Fibroblast of peridontal ligament (primary cell): ENCODE data around the gene ZNF787.
A peak's percentile ranks its signal among the peaks of the same experiment; 100 is the strongest.

ENCODE experiments used
- DNase-seq: peaks from one replicate; pipeline ENCODE4 v3.0.0-alpha.2; 2010; ENCODE audit errors: extremely low read depth

ZNF787 gene

DNA sequence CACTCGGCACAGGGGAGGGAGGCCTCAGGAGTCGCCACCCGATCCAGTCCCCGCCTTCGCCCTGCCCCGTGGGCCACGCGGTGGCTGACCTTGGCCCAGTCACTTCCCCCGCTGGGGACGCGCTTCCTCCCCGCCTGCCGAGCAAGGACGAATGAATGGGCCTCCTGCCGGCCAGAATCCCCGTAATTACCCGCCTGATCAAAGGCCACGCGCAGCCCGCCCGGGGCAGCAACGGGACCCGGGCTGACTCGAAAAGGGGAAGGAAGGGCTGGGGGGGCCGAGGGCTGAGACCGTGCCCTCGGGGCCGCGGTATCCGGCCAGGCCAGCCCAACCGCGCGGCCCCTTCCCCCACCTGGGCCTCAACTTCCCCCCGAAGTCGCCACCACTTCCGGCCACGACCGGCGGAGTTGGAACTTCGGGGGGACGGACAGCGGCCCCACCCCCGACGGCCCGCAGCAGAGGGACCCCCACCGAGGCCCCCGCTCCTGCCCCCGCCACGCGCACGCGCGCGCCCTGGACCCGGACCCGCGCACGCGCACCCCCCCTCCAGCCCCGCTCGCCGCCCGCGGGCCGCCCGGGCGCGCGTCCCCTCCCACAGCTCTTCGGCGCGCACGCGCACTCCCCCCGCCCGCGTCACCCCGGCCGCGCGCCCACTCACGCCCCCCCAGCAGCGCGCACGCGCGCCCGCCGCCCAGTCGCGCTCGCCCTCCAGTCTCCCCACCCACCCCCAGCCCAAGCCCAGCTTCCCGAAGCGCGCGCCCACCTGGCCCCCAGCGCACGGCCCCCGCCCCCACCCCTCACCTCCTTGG is 520 bp downstream of the ZNF787 start:
- peak; percentile 51 for DNase-seq

DNA sequence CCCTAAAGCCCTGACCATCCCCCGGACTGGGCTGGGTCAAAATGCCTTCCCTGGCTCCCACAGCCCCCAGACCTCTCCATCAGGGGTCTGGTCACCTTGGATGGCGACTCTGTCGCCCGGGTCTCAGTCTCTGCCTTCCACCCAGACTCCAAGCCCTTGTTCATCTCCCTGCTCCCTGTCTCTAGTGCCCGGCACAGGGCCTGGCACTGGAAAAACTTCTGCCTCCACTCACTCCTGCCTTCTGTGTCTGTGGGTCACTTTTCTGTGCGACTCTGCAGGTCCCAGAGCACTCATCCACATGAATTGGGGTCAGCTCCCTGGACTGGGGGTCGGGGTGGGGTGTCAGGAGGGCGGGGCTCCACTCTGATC is 1.1 kb downstream of the ZNF787 start:
- DNase-seq: no peak

DNA sequence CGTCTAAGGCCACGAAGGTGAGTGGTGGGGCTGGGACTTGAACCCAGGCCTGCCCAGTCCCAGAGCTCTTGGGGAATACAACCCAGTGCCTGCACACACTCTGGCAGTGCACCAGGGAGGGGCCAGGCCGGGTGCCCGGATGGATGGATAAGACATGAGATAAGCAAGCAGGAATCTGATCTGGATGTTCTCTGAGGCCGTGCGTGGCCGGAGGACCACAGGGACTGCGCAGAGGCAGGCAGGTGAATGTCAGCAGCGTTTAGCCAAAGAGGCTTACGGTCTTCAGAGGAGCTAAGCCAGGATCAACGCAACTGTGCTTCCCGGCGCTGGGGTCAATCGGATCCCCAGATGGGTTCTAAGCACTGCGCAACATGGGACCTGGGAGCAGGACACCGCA is 1.5 kb downstream of the ZNF787 start:
- DNase-seq: peak; percentile 40

DNA sequence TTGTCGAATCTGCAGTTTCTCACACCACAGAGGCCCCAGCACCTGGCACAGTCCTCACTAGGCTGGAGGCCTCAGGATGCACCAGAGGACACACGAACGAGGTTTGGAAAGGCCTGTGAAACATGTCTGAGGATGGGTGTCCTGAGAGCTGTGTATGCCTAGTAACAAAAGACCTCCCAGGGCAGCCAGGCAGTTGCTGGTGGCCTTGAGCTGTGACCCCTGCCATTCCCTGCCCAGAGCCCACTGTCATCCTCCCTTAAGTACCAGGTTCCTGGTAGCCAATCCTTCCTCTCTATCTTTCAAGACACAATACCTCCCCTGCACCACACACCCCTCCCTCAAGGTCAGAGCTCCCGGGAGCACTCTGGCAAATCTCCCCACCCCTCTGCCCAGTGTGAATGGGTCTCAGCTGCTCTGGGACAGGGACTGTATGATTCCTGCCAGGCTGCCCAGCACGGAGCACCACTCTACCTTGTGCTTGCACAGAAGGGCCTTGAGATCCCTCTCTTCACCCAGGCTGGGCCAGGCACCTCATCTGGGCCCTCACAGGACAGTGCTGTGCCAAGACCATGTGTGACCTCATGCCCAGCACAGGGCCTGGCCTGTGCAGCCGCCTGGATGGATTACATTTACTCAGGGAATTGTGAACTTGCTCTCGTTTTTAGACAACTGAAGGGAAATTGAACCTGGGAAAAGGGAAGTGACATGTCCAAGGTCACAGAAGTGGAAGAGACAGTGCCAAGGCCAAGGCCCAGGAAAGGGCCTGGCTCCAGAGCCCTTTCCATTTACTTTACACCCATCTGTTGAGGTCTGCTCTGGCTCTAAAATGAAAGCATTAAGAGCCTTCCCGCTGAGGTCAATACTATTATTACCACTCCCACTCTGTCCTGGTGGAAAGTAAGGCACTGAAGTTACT is 2.2 kb downstream of the ZNF787 start:
- DNase-seq: no peak

DNA sequence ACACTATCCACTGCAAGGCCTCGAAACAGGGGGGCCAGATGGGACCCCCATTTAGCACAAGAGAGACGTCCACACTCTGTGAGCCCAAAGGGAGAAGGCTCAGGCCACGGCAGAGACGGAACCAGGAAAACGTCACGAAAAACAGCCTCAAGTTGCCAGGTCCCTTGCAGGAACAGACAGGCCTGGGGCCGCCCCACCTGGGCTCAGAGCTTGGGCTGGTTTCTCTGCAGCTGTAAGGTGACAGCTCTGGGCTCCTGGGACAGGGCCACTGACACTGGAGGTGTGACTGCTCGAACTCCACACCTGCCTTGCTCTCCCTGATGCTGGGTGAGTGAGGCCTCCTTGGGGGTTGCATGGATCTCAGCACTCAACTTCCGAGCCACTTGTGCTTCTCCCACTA is 3.2 kb downstream of the ZNF787 start:
- no peak for DNase-seq

DNA sequence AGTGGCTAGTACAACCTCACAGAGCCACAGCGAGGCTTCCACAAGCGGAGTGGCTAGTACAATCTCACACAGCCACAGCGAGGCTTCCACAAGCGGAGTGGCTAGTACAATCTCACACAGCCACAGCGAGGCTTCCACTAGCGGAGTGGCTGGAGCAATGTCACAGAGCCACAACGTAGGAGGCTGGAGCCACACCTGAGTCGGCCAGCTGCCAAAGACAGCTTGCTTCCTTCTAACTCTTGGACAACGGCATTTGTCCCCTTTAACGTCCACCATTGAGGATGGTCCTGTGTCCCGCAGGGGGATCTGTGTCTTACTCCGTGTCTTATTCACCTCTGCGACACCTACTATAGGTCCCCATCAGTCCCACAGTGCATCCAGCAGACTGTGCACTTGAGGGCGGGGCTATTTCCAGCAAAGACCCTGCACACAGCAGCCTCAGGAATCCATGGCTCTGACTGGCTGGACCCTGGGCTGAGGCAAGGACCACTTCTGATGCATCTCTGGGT is 3.7 kb downstream of the ZNF787 start:
- no peak for DNase-seq

DNA sequence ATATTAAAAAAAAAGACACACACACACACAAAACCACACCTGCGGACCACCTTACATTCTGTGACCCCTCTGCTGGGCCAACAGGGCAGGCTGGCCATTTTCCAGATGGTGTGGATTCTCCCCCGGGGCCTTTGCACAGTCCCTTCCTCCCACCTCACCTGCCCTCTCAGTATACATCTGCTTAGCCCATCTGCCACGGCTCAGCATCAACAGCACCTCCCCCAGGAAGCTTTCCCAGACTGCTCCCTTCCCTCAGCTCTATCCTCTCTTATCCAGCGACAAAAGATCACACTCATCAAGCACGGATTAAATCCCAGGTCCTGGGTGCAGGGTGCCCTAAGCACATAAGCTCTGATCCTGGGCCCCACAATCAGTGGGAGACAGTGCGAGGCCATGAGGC is 4.5 kb downstream of the ZNF787 start:
- no peak for DNase-seq

DNA sequence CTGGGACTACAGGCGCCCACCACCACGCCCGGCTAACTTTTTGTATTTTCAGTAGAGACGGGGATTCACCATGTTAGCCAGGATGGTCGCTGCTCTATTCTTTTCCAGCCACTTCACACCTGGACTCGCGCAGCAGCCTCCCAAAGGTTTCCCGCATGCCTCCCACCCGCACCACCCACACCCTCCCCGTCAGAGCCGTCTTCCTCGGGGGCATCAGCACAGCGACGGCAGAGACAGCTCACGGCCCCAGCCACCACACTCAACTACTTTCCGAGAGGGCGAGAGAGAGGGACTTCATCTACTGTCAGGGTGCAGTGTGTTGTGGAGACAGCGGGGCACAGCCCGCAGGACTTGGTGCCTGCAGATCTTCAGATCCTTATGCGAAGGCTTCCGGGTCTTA is 5.6 kb downstream of the ZNF787 start:
- no peak for DNase-seq

DNA sequence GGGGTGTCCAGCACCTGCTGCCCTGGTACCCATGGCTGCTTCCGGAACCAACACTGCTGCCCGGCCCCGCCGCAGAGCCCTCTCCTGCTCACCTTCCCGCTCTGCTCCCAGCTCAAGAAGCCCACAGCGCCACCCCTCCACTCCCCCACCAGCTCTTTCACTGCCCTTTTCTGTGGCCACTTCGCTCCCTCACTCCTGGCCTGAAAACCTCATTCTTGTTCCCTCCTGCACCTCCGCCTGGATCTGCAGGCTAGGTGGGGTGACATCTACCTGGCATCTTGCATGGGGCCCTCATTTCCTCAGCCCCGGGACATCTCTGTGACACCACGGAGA is 6.4 kb downstream of the ZNF787 start:
- no peak for DNase-seq

DNA sequence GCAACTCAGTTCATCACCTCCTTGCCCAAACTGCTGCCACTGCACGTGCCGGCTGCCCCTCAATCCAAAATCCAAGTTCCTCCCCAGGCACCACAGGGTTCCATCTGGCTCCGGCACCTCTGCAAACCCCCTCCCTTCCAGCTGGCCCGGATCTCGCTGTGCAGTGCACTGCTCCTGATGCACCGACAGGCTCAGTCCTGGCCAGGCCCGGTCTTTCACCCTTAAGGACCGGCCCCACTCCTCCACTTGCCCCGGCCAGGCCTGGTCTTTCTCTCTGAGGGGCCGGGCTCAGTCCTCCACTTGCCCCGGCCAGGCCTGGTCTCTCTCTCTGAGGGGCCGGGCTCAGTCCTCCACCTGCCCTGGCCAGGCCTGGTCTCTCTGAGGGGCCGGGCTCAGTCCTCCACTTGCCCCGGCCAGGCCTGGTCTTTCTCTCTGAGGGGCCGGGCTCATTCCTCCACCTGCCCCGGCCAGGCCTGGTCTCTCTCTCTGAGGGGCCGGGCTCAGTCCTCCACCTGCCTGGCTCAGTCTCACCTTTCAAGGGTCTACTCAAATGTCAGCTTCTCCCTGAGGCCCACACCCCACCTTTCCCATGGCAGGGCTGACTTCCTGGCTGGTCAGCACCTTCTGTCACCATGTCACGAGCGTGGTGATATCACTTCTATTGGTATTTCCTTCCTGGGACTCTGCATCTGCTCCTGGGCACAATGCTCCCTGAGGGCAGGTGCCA is 6.9 kb downstream of the ZNF787 start:
- DNase-seq: no peak

DNA sequence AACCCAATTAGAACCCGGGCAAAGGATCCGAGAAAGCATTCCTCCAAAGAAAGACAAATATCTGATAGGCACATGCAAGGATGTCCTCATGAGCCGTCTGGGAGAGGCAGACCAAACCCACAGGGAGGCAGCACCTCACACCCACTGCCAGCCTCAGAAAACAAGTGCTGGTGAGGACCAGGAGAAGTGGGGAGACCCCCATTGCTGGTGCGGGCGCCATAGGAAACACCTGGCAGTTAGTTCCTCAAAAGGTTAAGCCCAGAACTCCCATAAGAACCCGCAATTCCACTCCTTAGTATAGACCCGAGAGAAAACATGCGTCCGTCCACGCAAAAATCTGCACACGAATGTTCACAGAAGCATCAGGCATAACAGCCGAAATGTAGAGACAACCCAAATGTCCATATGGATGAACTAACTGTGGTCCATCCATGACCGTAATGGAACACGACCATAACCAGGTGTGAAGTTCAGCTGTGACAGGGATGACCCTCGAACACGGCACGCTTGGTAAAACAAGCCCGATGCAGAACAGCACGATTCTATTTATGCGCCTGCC is 7.9 kb downstream of the ZNF787 start:
- no peak for DNase-seq

DNA sequence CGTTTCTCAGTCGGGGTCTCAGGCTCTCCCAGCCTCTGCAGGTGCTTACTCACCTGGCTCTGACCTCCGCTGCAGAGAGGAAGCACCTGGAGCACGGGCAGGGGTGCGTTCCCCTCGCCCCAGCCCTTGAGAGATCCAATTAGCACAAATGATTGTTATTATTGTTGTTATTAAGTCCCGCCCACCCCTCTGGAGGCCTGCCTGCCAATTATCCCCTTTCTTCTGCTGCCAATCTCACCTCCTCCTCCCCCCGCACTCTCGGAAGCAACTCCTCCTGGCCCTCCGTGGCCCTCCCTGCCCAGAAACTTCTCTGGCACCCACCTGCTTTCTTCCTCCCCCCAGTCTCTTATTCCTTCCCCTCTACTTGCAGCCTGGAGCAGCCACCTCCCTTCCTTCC is 8.8 kb downstream of the ZNF787 start:
- DNase-seq: no peak

DNA sequence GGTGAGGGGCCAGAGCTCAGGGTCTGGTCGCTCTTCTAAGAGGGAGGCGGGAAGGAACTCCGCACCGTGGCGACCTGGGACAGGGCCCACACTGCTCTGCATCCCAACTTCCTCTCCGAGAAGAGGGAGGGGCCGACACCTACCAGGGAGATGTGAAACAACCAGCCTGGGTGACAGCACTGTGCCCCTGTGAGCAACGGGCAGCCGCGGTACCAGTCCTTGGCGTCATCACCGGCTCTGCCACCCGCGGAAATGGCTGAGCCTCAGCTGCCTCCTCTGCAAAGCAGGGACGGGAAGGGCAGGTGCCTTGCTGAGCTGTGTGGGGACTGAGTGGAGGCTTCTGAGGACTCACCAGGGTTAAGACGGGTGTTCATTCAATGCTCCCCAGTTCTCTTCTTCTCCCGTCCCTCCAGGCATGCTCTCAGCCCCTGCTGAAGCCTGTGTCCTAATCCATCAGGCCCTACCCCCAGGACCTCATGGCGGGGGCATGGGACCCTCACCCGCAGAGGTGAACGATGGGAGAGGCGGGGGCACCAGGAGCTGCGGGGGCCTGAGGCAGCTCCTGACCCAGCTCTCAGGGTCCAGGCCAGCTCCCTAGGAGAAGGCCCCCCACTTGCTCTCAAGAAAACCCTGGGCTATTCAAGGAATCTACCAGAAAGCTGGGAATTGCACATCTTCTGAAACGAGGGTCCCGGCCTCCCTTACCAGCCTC is 9.3 kb downstream of the ZNF787 start:
- DNase-seq: no peak

DNA sequence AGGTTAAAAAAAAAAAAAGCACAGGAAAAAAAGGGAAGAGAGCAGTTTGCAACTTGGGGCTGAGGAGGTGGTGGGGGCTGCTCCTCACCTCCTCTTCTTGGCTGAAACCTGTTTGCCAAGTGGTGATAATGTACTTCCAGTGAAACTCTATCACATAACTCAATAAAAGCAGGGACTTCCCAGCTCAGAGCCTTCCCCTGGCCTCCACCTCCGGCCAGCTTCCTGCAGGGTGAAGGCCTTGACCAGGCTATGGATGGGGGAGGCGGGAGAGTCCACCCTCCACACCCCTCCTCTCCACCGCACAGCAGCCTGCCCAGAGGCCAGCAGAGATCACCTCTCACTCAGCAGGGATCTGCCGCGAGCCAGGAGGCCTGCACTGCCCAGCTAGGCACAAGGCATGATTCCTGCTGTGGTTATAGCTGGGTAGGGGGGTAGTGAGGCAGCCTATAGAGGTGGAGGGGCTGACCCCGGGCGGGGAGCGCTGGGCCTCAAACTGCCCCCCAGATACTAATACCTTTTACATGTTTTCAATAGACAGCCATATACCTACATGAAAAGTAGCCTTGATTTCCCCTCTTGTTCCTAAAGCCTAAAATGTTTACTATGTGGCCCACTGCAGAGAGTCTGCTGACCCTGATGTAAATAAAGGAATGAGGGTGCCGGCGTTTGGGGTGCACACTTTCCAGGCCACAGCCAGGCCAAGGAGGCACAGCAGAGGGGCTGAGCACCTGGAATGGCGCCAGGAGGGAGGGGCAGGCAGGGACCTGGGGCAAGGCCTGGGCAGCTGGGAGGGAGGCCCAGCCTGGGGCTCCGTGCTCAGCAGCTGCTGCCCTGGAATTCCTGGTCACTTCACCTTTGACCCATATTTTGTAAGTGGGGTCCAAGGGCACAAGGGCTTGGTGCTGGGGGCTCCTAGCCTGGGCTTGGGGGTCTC is 10.3 kb downstream of the ZNF787 start:
- no peak for DNase-seq

DNA sequence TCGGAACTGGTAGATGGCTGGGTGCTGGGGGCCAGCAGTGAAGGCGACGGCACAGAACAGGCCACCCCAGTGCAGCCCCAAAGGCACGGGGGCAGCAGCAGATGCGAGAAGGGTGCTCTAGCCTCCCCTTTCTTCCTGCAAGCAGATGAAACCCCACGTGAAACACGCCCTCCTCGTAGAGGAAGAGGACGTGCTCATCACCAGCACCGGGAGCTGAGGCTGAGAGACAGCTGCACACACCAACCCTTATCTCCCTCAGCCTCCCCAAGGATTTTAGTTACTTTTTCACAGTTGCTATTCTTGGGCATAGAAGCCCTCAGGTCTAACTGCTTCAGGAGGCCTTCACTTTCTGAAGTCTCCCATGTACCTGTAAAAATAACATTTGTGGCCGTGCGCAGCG is 11.9 kb downstream of the ZNF787 start:
- DNase-seq: peak; percentile 25

DNA sequence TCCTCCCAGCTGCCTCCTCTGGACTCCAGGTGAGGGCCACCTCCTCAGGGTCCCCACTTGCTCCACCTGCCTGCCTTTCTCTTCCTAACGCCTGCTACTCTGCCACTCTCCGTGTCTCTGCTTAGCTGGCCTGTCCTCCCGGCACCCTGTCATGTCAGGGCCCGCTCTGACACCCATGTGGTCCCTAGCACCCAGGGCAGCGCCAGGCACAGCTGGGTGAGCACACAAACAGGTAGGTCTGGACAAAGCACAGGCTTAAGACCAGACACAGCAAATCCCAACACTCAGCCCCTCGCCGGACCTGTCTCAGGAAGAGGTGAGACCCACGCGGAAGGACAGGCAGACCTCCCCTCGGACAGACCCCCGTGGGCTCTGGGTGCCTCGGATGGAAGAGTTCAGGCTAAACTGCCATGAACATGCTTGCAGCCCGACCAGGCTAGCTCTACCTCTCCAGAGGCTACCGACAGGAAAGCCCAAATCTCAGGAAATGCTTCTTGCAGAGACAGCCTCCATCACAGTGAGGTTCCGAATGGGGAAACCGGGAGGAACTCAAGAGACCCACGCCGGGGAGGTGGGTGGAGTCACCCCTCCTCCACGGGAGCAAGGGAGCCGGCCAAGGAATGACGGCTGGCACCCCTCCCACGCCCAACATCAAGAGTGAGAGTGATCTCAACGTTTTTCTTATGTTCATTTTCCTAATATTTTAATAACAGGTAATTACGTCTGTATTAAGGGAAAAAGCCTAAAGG is 12.5 kb downstream of the ZNF787 start:
- DNase-seq: peak; percentile 48

DNA sequence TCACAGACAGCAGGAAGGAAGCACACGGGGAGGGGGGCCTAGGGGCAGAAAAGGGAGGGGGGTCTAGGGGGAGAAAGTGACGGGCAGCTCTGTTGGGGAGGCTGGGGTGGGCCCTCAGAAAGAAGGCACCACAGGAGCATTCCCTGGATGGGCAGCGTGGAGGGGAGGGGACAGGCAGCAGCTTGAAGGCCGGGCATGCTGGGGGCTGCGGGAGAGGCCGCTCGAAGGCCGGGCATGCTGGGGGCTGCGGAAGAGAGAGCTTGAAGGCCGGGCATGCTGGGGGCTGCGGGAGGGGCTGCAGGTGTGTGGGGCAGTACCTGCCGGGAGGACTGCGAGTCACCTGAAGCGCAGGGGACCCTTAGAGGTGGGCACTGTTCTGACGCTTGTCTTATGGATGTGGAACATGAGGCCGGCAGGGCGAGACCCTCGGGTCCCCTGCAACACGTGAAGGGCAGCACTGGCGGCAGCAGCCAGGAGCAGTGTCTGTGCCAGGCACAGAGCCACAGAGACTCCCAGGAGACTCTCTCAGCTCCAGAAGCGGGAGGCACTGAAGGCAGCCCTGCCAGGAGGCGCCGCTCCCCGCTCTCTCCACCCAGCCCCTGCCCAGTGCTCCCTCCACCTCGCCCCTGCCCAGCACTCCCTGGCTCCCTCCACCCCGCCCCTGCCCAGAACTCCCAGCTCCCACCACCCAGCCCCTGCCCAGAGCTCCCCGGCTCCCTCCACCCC is 13.3 kb downstream of the ZNF787 start:
- no peak for DNase-seq

DNA sequence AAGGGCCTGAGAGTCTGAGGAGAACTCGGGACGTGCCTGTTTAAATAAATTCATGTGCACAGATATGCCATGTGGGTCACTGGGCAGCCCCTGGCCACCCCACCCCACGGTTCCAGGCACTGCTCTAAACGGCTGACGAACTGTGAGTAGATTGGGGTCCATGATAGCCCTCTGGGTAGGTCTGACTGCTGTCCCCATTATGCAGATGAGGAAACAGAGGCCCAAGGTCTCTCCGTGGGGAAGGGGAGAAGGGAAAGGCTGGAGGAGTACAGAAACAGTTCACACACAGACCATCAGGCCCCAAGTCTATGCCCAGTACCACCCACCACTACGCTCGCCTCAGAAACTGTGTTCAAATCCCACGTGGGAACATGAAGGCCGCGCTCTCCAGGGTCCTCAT is 14.1 kb downstream of the ZNF787 start:
- no peak for DNase-seq

DNA sequence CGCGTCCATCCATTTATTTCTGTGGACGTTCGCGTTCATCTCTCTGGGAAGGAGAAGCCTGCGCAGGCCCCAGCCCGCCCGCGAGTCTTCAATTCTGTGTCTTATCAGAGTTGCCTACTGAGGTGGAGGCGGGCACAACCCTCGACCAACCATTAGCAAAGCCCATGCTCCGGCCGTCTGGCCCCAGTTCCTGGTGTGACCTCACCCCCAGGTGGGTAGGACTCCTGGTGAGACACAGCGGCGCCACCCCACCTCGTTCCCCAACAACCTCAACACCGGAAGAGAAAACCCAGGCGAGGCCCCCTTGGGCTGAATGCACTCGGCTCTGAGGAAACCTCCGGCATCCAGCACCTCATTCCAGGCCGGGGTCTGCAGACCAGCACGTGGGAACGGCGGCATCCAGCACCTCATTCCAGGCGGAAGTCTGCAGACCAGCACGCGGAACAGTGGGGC is 14.7 kb downstream of the ZNF787 start:
- DNase-seq: no peak
